ENCODE data around the gene SMARCD1.

GRCh38 chr12:50100561-50100960 is 15.4 kb downstream of the SMARCD1 start:
- no peak for TF ChIP-seq REST (IDR thresholded peaks at IDR 0.05; ENCODE audit: insufficient replicate concordance, low read depth)
- TF ChIP-seq, protein P1, sequence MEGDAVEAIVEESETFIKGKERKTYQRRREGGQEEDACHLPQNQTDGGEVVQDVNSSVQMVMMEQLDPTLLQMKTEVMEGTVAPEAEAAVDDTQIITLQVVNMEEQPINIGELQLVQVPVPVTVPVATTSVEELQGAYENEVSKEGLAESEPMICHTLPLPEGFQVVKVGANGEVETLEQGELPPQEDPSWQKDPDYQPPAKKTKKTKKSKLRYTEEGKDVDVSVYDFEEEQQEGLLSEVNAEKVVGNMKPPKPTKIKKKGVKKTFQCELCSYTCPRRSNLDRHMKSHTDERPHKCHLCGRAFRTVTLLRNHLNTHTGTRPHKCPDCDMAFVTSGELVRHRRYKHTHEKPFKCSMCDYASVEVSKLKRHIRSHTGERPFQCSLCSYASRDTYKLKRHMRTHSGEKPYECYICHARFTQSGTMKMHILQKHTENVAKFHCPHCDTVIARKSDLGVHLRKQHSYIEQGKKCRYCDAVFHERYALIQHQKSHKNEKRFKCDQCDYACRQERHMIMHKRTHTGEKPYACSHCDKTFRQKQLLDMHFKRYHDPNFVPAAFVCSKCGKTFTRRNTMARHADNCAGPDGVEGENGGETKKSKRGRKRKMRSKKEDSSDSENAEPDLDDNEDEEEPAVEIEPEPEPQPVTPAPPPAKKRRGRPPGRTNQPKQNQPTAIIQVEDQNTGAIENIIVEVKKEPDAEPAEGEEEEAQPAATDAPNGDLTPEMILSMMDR (IDR thresholded peaks at IDR 0.05; ENCODE audit: insufficient read depth, low read length), result no peak

Measured in HL-60 (cell line).